ENCODE measurements around the gene DNMT3A.
A peak's percentile ranks its signal among the peaks of the same experiment; 100 is the strongest.

Gene DNMT3A

DNA sequence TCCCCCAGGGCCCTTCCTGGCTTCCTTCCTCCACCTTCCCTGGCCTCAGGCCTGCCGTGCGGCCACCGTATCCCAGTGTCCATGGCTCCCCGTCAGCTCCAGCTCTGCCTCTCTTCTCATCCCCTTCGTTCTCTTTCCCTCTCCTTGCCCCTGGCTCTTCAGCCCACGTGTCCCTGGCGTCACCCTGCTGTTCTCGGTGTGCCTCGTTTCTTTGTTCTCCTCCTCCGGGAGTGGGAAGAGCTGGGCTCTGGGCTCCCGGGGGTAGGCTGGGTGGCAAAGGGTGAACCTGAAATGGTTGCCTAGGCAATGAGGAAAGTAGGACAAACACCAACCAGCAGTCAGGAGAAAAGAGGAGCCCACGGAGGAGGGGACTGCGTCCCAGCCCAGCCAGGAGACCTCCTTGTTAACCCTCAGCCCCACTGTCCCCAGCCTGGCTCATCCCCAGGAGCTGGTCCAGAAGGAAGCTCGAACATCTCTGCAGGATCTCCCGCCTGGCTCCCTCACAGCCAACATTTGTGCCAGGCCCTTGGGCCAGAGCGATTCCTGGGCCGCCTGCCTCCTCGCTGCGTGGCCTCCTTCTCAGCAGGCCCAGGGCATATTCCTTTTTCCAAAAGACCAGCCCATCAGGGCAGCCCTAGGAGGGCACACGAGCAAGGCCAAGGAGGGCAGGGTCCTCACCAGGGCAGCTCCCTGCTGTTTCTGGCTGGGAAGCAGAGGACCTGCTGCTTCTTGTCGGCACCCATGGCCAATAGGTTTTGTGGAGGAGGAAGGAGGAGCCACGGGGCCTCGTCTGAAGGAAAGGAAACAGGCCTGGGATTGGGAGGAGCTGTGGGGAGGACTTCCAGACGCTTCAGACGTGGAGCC, 30.9 kb upstream of the DNMT3A start:
- DNase-seq: no peak

DNA sequence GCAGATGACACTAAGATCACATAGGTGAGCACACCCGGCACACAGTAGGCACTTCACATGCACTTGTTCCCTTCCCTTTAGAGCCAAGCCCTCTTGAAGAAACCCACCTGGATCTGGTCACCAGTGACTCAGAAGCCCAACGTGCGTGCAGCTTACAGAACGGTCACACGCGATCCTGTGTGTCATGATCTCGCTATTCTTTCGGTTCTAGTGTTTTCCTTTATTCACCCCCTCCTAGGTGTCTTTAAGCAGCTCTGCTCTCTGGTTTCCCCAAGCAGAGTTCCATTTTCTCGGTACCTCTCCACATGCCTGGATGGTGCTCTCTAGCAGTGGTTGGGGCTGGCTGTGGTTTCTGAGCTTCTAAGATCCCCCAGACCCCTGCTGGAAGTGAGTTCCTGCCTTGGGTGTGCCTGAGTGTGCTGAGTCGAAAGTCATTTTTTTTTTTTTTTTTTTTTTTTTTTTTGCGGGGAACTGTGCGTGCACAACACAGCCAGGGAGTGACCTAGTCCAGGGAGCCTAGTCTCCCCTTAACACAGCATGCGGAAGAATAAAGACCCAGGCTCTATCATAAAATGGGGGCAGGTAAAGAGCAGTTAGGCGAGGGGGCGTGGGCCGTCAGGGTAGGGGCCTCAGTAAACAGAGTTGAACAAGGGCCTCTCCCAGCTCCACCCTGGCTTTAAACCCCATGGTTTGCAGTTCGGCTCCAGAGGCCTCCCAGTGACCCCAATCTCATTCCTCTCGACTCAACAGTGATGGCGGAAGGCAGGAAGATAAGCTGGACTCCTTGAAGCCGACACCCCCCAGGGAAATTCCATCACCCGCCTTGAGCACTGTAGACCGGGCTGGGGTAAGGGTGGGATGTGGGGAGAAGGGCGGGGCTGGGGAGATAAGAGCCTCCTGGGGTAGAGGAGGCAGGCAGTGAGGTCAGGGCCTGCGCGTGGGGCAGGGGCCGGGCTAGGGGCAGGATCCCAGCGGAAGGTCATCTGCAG, 29.8 kb upstream of the DNMT3A start:
- no peak for DNase-seq

DNA sequence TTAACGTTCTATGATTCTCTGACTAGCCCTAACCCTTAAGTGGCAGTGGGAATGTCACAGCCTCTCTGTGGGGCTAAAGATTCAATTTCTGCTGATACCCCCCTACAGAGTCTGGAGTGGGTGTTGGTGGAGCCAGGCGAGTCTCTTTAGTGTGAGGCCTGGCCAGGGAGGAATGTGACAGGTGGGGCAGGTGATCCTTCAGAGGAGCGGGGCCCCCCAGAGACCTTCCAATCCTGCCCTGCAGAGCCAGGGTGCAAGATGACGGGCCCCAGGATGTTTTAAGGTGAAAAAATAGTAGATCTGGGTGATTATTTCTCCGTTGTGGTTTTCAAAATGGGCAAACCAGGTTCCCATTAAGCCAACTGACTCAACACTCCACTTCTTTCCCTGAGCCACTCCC, 28.2 kb upstream of the DNMT3A start:
- no peak for DNase-seq

DNA sequence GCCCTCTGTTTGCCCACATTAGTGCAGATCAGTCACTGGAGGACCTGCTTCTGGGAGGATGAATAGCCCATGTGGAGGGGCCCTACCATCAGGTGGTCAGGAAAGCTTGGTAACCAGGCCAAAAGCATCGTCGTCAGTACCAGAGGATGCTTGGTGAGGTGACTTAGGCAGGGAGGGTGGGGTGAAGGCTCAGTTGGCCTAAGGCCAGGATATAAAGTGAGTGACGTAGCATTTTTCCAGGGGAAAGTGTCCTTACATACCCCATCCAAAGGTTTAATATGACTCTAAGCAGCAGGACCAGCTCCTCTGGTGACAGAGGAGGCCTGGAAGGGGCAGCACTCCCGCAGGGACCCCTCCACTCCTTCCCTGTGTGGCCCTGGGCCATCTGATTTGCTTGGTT, 27.7 kb upstream of the DNMT3A start:
- DNase-seq: no peak

DNA sequence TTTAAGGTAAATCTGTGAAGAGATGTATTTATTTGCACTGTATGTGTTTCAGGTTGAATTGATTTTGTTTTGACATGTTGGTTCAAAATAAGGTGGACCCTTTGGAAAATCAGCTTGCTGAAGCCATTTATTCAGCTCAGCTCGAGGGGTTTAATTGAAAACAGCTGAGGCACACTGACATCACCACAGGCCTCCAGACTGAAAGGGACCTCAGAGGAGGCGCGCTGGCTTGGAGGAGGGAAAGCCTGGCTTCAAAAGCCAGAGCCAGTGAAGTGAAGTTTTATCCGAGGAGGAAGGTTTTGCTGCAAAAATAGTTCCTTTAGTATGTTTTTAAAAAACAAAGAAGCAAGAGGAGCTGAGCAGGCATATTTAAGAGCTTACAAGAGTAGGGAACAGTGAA, 26.9 kb upstream of the DNMT3A start:
- DNase-seq: no peak

DNA sequence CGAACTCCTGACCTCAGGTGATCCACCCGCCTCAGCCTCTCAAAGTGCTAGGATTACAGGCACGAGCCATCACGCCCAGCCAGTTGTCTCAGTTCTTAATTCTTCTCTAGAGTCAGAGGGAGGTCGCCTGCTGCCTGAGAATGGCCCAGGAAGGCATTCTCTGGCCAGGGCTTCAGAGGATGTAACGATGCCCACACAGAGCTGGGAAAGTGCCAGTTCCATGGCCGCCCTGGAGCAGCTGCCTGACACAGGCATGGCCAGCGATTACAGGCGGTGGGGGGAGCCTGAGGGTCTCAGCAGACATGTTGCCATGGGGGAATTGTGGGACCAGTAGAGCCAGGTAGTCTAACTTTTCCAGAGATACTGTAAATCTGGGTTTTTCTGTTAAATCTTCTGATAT, 25.6 kb upstream of the DNMT3A start:
- no peak for DNase-seq

DNA sequence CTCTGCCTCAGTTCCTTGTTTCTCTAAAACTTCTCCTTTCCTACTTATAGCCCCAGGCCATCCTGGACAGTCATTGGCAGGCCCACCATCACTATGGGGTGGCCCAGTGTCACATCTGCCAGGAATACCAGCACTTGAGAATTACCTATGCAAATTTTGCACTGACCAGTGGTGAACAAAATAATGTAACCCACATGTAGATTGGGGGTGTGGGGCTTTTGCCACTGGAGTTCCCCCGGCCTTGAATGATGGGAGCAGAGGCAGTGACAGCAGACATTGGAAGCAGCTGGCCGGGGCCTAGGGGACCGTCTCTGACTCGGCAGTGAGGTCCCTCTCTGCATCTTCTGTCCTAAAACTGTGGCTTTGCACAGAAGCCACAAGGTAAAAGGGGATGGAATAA, 24.9 kb upstream of the DNMT3A start:
- no peak for DNase-seq

DNA sequence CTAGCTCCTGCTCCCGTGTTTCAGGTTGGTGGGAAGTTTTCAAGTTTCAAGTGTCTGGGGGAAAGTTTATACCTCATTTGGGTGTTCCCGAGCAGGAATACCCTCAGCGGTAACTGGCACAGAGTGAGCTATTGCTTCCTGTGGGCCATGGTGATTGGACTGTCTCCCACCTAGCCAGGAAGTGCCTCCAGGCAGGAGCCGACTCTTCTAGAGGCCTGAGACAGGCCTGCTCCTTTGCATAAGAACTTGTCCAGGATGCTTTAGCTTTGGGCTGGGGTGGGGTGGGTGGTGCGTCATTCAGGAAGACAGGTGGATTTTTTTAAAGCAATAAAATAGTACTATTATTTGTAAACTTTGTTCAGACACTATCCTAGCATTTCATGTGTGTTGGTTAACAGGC, 23.5 kb upstream of the DNMT3A start:
- no peak for DNase-seq

DNA sequence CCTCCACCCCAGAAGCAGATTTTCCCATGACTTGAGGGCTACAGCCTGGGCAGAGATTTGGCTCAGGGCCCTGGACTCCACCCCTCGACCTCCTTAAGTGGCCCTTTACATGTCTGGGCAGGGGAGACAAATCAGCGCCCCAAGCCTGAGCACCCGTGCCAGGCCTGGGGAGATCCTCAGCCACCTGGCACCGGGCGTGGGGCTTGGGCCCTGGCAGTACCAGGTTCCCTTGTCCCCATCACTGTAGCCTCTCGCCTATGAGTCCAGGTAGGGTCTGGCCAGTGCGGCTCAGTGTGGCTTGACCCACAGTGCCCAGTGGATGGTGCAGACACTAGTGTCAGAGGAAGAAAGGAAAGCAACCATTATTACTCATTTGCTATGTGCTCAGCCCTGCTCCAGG, 22.0 kb upstream of the DNMT3A start:
- no peak for DNase-seq

DNA sequence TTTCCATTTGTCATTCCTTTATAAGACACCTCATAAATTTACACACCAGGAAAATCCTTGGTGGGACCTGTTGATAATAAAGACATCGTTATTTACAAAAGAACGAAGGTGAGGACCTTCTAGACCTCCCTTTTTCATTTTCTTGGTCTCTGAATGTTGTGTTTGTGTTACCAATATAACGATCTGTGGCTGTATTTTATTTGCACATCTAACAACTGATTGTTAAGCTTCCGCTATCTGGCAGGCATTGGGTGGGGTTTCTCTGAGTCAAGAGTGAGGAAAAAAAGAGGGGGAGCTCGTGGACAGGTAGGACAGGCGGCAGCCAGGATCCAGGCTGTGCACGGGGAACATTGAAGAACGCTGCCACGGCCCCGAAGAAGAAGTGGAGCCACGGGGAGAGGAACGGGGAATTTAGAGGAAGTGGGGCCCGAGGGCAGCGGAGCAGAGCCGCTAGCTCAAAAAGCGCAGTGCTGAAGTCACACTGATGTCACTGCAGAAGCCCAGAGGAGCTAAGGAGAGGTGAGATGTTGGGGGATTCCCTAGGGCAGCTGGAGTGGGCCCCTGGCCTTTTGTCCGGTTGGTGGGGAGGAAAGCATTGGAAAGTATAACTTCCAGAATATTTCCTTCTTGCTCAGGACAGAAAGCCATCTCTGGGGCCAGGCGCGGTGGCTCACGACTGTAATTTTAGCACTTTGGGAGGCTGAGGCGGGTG, 20.9 kb upstream of the DNMT3A start:
- peak; percentile 66 for DNase-seq

DNA sequence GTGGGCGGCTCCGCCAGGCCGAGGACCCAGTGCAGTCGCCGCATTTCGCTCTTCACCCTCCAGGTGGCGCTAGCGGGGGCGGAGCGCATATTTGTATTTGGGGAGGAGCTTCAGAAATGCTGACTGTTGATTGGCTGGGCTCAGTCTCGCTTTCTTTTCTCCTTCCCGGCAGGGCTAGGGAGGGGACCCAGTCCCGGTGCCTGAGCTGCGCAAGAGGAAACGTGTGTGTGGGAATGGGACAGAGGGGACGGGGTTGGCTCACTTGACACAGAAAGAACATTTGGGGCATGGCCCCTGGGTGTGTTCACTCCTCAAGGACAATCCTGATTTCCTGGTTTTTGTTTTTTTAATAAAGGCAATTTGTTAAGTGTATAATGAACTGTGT, 20.3 kb upstream of the DNMT3A start:
- DNase-seq: peak; percentile 83

DNA sequence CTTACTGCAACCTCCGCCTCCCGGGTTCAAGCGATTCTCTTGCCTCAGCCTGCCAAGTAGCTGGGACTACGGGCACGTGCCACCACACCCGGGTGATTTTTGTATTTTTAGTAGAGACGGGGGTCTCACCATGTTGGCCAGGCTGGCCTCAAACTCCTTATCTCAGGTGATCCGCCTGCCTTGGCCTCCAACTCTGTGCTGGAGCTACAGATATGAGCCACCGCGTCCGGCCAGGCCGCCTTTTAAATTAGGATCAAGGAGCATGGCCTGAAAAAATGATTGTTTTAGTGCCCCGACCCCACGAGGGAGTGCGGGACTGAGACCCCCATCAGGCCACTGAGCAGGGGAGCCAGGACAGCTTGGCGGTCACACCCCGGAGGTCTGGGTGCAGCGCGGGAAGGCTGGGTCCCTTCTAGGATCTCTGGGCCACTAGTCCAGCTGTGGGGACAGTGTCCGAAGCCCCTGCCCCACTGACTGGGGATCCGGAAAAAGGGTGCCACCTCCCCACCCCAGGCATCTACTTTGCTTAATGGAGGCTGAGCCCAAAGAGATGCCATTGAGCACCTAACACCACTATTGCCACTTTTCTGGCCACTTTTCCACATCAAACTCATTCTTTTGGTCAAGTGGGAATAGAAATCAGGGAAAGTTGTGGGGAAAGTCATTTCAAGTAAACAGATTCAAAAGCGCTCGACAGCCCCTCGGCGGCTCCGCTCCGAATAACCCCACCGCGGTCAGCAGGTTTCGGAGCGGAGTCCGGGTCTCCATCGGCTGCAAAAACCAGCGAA, 19.7 kb upstream of the DNMT3A start:
- DNase-seq: no peak

DNA sequence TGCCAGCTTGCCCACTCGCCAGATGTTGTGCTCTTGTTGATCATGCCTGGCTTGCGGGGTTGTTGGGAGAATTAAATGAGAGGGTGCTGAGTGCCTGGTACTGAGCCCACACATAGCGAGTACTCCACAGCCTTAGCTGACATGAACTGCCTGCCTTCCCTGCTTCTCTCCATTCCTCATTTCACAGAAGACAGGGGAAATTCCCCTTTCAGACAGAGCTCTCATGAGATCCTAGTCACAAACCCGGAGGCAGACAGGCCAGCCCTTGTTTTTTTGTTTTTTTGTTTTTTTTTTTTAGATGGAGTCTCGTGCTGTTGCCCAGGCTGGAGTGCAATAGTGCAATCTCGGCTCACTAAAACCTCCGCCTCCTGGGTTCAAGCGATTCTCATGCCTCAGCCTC, 17.1 kb upstream of the DNMT3A start:
- no peak for DNase-seq

DNA sequence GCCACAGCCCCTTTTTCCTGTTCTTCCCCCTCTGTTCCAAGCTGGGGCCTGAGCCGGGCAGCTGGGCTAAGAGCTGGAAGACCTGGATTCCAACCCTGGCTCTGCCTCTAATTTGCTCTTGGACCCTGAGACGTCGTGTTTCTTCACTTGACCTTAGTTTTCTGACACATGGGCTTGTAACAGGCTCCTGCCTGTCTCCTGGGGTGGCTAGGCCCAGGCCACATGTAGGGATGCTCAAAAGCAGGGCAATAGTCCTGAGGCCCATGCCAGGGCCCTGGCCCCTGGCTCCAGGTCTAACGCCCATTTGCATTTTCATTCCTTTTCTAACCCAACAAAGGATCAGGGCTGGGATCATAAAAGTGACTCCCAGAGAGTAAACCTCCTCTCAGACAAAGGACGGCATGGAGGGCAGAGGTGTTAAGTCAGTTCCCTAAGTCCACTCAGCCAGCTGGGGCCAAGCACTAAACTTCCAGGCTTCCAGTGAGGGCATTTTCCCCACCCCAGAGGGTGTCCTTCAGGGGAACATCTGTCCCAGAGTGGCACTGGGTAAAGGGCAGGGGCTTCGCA, 16.6 kb upstream of the DNMT3A start:
- no peak for DNase-seq

DNA sequence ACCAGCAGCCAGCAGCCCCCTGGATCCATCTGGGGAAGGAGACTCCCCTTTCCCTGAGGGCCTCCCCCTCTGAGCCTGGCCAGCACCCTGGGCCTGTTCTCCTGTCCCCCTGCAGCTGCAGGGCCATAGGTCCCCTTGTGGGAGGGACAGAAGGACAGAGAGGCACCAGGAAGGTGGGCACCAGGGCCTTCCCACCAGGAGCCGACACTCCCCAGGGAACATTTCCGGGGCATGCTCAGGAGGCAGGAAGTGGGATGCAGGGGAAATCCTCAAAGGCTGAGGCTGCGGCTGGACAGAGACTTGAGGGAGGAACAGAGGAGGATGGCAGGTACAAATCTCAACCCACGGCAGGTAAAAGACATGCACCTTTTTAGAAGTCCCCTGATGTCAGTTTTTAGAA, 14.4 kb upstream of the DNMT3A start:
- DNase-seq: no peak

DNA sequence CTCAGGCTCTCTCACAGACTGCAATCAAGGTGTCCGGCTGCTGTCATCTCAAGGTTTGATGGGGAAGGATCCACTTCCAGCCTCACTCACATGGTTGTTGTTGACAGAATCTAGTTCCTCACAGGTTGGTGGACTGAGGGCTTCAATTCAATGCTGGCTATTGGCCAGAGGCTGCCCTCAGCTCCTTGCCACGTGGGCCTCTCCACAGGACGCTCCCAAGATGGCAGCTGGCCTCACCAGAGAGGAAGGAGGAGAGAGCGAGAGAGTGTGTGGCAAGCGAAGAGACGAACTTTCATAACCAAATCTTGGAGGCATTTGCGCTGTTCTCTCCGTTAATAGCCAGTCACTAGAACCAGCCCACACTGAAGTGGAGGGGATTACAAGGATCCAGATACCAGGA, 13.5 kb upstream of the DNMT3A start:
- DNase-seq: no peak

DNA sequence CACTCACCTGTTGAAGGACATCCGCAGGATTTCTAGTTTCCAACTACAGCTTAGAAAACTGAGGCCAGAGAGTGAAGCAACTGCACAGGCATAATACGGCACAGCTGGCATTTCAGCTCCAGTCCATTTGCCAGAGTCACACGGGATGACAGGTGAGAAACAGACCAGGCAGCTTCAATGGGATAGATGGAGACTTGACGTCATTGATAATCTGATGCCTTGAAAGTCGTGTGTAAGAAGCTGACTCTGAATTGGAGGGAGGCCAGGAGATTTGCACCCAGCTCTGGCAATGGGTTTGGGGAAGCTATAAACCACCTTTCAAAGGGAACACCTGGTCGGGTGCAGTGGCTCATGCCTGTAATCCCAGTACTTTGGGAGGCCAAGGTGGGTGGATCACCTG, 12.4 kb upstream of the DNMT3A start:
- no peak for DNase-seq

DNA sequence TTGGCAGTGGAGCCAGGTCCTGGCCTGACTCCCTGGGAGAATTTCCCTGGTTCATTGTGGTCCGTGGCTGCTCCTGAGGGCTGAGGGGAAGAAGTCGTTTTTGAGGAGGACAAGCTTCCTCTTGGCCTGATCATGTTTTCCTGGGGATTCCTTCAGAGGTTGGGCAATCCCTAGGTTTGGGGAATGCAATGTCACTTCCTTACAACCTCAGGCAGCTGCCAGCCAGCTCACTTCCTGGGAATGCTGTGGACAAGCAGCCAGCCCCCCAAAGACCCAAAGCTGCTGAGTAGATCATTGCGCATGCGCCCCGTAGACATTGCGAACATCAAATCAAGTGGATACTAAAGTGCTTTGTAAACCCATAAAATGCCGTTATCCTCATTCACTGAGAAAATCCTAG, 7.7 kb upstream of the DNMT3A start:
- no peak for DNase-seq

DNA sequence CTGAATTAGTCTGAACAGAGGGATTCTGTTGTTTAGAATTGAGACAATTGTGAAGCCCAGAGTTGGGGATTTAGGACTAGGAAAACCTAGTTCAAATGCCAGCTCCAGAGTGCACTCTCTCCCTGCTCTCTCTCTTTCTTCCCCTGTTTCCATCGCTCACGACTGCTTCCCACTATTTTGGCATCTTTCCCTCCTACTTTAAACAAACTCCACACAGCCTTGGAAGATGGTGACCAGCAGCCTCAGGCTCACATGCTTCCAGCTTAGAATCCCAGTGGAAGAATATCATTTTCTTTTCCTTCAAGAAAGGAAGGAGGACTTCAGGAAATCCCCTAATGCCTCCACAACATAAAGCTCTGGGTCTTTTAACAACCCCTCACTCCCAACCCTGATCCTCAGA, 6.1 kb upstream of the DNMT3A start:
- DNase-seq: no peak

DNA sequence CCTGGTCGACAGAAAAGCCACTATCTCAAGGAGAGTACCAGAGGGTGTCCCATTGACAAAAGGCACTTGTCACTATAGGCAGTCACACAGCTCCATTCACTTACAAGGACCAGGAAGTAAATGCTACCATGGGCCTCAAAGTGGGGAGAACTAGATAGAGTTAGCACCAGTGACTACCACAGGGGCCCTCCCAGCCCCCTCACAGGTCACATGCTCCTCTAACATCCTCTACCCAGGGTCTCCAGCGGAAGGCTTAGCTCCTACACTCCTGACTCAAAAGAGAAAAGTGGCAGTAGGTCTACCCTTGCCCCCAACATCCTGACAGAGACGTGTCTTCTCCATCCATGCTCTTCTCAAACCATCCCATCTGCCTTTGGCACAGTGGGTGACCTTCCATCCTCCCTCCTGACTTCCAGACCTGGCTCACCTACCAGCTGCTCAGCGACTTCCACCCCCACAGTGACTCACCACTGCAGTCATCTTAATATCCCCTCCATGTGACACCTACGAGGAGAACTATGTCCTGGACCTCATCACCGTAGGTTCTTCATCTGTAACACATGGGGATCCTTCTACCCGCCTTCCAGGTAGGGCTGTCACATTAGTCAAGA, 5.6 kb upstream of the DNMT3A start:
- no peak for DNase-seq

DNA sequence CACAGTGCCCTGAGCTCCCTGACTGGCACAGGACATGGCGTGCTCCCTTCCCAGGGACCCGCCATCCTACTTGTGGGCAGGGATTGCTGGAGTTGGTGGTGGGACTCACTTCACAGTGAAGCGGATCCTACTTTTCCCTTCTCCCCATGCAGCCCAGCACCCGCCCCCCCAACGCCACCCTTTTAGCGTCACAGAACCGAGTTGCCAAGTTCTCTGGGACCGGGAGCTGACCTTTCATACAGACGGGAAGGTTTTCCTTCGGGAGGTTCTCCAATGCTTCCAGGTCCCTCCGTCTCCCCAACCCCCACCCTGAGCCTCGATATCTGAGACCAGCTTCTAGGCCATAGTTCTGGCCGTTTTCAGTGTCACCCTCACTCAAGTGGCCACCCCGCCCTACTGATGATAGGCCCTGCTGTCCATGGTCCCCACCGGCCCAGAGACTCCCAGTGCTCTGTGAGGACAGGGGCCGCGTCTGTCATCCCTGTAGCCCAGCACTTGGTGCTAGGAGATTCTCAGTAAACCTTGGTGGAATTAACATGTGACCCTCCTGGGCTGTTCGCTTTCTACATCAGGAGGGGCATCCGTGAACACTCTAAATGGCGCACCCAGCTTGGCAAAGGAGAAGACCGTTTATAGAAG, 1.6 kb upstream of the DNMT3A start:
- DNase-seq: no peak

All from GDM1 (cell line).